Lower lobe of right lung (tissue), 2 donors: ENCODE measurements around the gene BLOC1S4. TPM values are rescaled to one million over a fixed set of nuclear protein-coding genes. Genes with fewer than 3 reads are reported as not detected.
A peak's percentile ranks its signal among the peaks of the same experiment; 100 is the strongest.

Experiments used
- ATAC-seq, 2 donors: fragments of 200-7000 bp; cut with Tn5 transposase; one replicate each; pipeline ENCODE4 v1.9.1; 2020 to 2022; ENCODE audit warnings: mild to moderate bottlenecking in 2 of 2, moderate library complexity in 2 of 2
- DNase-seq: peaks from one replicate; pipeline ENCODE4 v3.0.0-alpha.2; 2020
- H3K27ac ChIP-seq: fragments of 200-600 bp; one replicate; pipeline ENCODE4 v1.8.0; 2022
- H3K27me3 ChIP-seq: fragments of 200-600 bp; one replicate; pipeline ENCODE4 v1.8.0; 2022; ENCODE audit warnings: low read depth
- H3K36me3 ChIP-seq: fragments of 200-600 bp; one replicate; pipeline ENCODE4 v1.8.0; 2022; ENCODE audit warnings: mild to moderate bottlenecking
- H3K4me1 ChIP-seq: fragments of 200-600 bp; one replicate; pipeline ENCODE4 v1.8.0; 2022
- H3K4me3 ChIP-seq: fragments of 200-600 bp; one replicate; pipeline ENCODE4 v1.8.0; 2022; ENCODE audit warnings: mild to moderate bottlenecking
- H3K9me3 ChIP-seq: fragments of 200-600 bp; one replicate; pipeline ENCODE4 v1.8.0; 2022
- CTCF ChIP-seq: fragments of 200-600 bp; IDR thresholded peaks from one replicate; pipeline ENCODE4 v1.8.0; 2022; ENCODE audit warnings: antibody characterized with exemption, mild to moderate bottlenecking
- intact Hi-C: fragments of 100-400 bp; cut with DNase I; formaldehyde crosslinking; loops from one replicate; pipeline ENCODE4 v1.11.0; 2022
- total RNA-seq: library from RNA; stranded (reverse); fragmentation: NEBNext Ultra II Directional; extraction: Animal tissue kit (Norgen Biotek cat#: 25700); gene quantifications from one replicate; pipeline ENCODE4 v1.2.1, GENCODE V29; 2021
- donor health status: DM: no; HTN: yes; CAD: no; lungs with severe emphysema.

Gene BLOC1S4
- total RNA-seq, 1 donor from 2014 or later, result 9.0 TPM

GRCh38 chr4:6709230-6710114 is 6.5 kb upstream of the BLOC1S4 start, which contains the start of gene MRFAP1L1:
TSS of gene MRFAP1L1 (minus strand) at chr4:6709865. CDS start at chr4:6709629, 236 bp downstream.
- DNase-seq (peak; percentile 98), ATAC-seq (peak; percentile 96 to 99)
- intact Hi-C loops, result loop anchor here (10.0 kb wide), 1 partner anchor 165 kb away; no protein-coding TSS in a partner anchor
- Histone ChIP-seq H3K27me3 (no peaks in the 10 kb centered on the region), H3K4me3 (peak within 1 kb of the TSS; percentile 89), H3K4me1 (peaks cover 37% of the 10 kb centered on the region), H3K27ac (peak within 1 kb of the TSS; percentile 82), H3K36me3 (peaks cover 8% of the 10 kb centered on the region), H3K9me3 (no peaks in the 10 kb centered on the region)
- no peak for TF ChIP-seq CTCF

GRCh38 chr4:6710282-6710681 is 5.7 kb upstream of the BLOC1S4 start:
- Histone ChIP-seq H3K36me3 (peaks cover 8% of the 10 kb centered on the region), H3K27me3 (no peaks in the 10 kb centered on the region), H3K27ac (peak overlapping the region; percentile 82), H3K4me3 (peak overlapping the region; percentile 89), H3K9me3 (no peaks in the 10 kb centered on the region), H3K4me1 (peaks cover 37% of the 10 kb centered on the region)
- no peak for TF ChIP-seq CTCF
- DNase-seq (no peak), ATAC-seq (peak in 1 of 2 donors; percentile 20)
- intact Hi-C loops, result loop anchor here (10.0 kb wide), 1 partner anchor 165 kb away; no protein-coding TSS in a partner anchor

- Histone ChIP-seq H3K4me1 (peaks cover 35% of the 10 kb centered on the region), H3K27ac (no peak overlapping the region), H3K4me3 (no peak overlapping the region), H3K9me3 (no peaks in the 10 kb centered on the region), H3K36me3 (peaks cover 8% of the 10 kb centered on the region), H3K27me3 (no peaks in the 10 kb centered on the region)
- DNase-seq (no peak), ATAC-seq (no peak)
- intact Hi-C loops, result loop anchor here (10.0 kb wide), 1 partner anchor 164 kb away; no protein-coding TSS in a partner anchor
- TF ChIP-seq CTCF, result no peak
Measured at GRCh38 chr4:6710996-6711395, 5.0 kb upstream of the BLOC1S4 start.

- Histone ChIP-seq H3K4me3 (no peak overlapping the region), H3K9me3 (no peaks in the 10 kb centered on the region), H3K27ac (no peak overlapping the region), H3K4me1 (peaks cover 19% of the 10 kb centered on the region), H3K27me3 (no peaks in the 10 kb centered on the region), H3K36me3 (no peaks in the 10 kb centered on the region)
- TF ChIP-seq CTCF, result no peak
- DNase-seq (no peak), ATAC-seq (no peak)
- intact Hi-C loops, result loop anchor here (10.0 kb wide), 1 partner anchor 160 kb away; no protein-coding TSS in a partner anchor
Measured at GRCh38 chr4:6714954-6715353, 1.0 kb upstream of the BLOC1S4 start.

GRCh38 chr4:6715704-6716017 is 313 bp upstream of the BLOC1S4 start:
- H3K36me3 ChIP-seq, result no peaks in the 10 kb centered on the region
- H3K4me1 ChIP-seq, result peaks cover 19% of the 10 kb centered on the region
- TF ChIP-seq CTCF, result no peak
- no peaks in the 10 kb centered on the region for H3K27me3 ChIP-seq
- peak overlapping the region; percentile 95 for H3K27ac ChIP-seq
- peak overlapping the region; percentile 73 for H3K4me3 ChIP-seq
- ATAC-seq, result no peak
- intact Hi-C loops, result loop anchor here (10.0 kb wide), 1 partner anchor 159 kb away; no protein-coding TSS in a partner anchor
- DNase-seq, result no peak
- no peaks in the 10 kb centered on the region for H3K9me3 ChIP-seq
